HepG2 (cell line): ENCODE results near the gene POLRMT. TPM values are rescaled to one million over a fixed set of nuclear protein-coding genes. Genes with fewer than 3 reads are reported as not detected.
A peak's percentile ranks its signal among the peaks of the same experiment; 100 is the strongest.

Source experiments
- AGO2 ChIP-seq: fragments of 200-400 bp; formaldehyde crosslinking; optimal IDR thresholded peaks from 2 replicates; pipeline ENCODE3; 2017; ENCODE audit warnings: mild to moderate bottlenecking, low read depth, low read length, moderate library complexity
- ARHGAP35 ChIP-seq: sonication (generic); formaldehyde crosslinking; IDR thresholded peaks from 2 replicates; pipeline ENCODE4 v1.9.0; 2022; ENCODE audit warnings: mild to moderate bottlenecking, inconsistent platforms, moderate library complexity, missing genetic modification reagents, borderline replicate concordance
- CBFB ChIP-seq: sonication (generic); formaldehyde crosslinking; IDR thresholded peaks from 2 replicates; pipeline ENCODE4 v1.4.0; 2020; ENCODE audit warnings: missing genetic modification reagents
- CSRNP1 ChIP-seq: sonication (generic); formaldehyde crosslinking; IDR thresholded peaks from 2 replicates; pipeline ENCODE4 v1.8.1; 2023; ENCODE audit warnings: mild to moderate bottlenecking, missing genetic modification reagents
- FIP1L1 ChIP-seq: fragments of 200-400 bp; formaldehyde crosslinking; IDR thresholded peaks from 2 replicates; pipeline ENCODE4 v1.6.1; 2018; ENCODE audit warnings: low read depth, mild to moderate bottlenecking, low read length, moderate library complexity, borderline replicate concordance; ENCODE audit not compliant: insufficient read depth
- HDAC1 ChIP-seq: sonication (generic); formaldehyde crosslinking; IDR thresholded peaks from 2 replicates; pipeline ENCODE4 v1.5.1; 2020; ENCODE audit warnings: mild to moderate bottlenecking, missing genetic modification reagents
- HDAC2 ChIP-seq: sonication (generic); formaldehyde crosslinking; IDR thresholded peaks from 2 replicates; pipeline ENCODE4 v1.4.0; 2020; ENCODE audit warnings: missing genetic modification reagents
- KAT2B ChIP-seq: fragments of 150-350 bp; IDR thresholded peaks from 2 replicates; pipeline ENCODE4 v1.6.1; 2014; ENCODE audit warnings: low read depth, low read length, borderline replicate concordance
- KMT2B ChIP-seq: IDR thresholded peaks from 2 replicates; pipeline ENCODE4 v1.6.1; 2016; ENCODE audit warnings: missing genetic modification reagents, missing compliant biosample characterization
- MAX ChIP-seq: IDR thresholded peaks from 2 replicates; pipeline ENCODE4 v1.6.1; 2012; ENCODE audit warnings: inconsistent platforms
- MYPOP ChIP-seq: sonication (generic); formaldehyde crosslinking; IDR thresholded peaks from 2 replicates; pipeline ENCODE4 v1.8.1; 2023; ENCODE audit warnings: mild to moderate bottlenecking, moderate library complexity, missing genetic modification reagents
- NCOA5 ChIP-seq: sonication (generic); formaldehyde crosslinking; IDR thresholded peaks from 2 replicates; pipeline ENCODE4 v1.4.0; 2020; ENCODE audit warnings: missing genetic modification reagents
- NONO ChIP-seq, 2 experiments: fragments of 450-650 bp in 1 of 2; sonication (generic) in 1 of 2; formaldehyde crosslinking in 1 of 2; IDR thresholded peaks in 1 of 2; conservative IDR thresholded peaks in 1 of 2; 2 replicates each; pipeline versions ENCODE4 v1.6.1 to v1.8.0; 2017 to 2022; ENCODE audit warnings: mild to moderate bottlenecking in 1 of 2, missing genetic modification reagents in 1 of 2, moderate library complexity in 1 of 2
- POLR2AphosphoS5 ChIP-seq: IDR thresholded peaks from 2 replicates; pipeline ENCODE4 v1.6.1; 2012; ENCODE audit warnings: low read depth, low read length
- RAD51 ChIP-seq: fragments of 450-650 bp; IDR thresholded peaks from 2 replicates; pipeline ENCODE4 v1.6.1; 2016; ENCODE audit warnings: borderline replicate concordance
- RFXAP ChIP-seq: sonication (generic); formaldehyde crosslinking; IDR thresholded peaks from 2 replicates; pipeline ENCODE4 v1.4.0; 2020; ENCODE audit warnings: missing genetic modification reagents, borderline replicate concordance
- RXRA ChIP-seq: sonication (generic); formaldehyde crosslinking; IDR thresholded peaks from 2 replicates; pipeline ENCODE4 v1.5.1; 2020; ENCODE audit warnings: missing genetic modification reagents
- SAP130 ChIP-seq: IDR thresholded peaks from 2 replicates; pipeline ENCODE4 v1.6.1; 2016; ENCODE audit warnings: low read depth
- ZFX ChIP-seq: sonication (generic); formaldehyde crosslinking; IDR thresholded peaks from 2 replicates; pipeline ENCODE4 v1.4.0; 2020; ENCODE audit warnings: mild to moderate bottlenecking, low read depth, missing genetic modification reagents, moderate library complexity
- ZMAT3 ChIP-seq: sonication (generic); formaldehyde crosslinking; conservative IDR thresholded peaks from 2 replicates; pipeline ENCODE4 v1.7.0; 2021; ENCODE audit warnings: missing genetic modification reagents
- ZNF101 ChIP-seq: sonication (generic); formaldehyde crosslinking; IDR thresholded peaks from 2 replicates; pipeline ENCODE4 v1.4.0; 2020; ENCODE audit warnings: mild to moderate bottlenecking, low read depth, missing genetic modification reagents, borderline replicate concordance
- ZNF17 ChIP-seq: sonication (generic); formaldehyde crosslinking; IDR thresholded peaks from 2 replicates; pipeline ENCODE4 v1.5.0; 2020; ENCODE audit warnings: mild to moderate bottlenecking, missing genetic modification reagents
- ZNF460 ChIP-seq: sonication (generic); formaldehyde crosslinking; IDR thresholded peaks from 2 replicates; pipeline ENCODE4 v1.5.1; 2020; ENCODE audit warnings: missing genetic modification reagents, mild to moderate bottlenecking, borderline replicate concordance
- ZNF501 ChIP-seq: sonication (generic); formaldehyde crosslinking; IDR thresholded peaks from 2 replicates; pipeline ENCODE4 v1.5.1; 2020; ENCODE audit warnings: mild to moderate bottlenecking, moderate library complexity, missing genetic modification reagents
- ZNF704 ChIP-seq: sonication (generic); formaldehyde crosslinking; IDR thresholded peaks from 2 replicates; pipeline ENCODE4 v1.8.1; 2023; ENCODE audit warnings: mild to moderate bottlenecking, inconsistent platforms, moderate library complexity, missing genetic modification reagents, borderline replicate concordance
- ZNF709 ChIP-seq: sonication (generic); formaldehyde crosslinking; IDR thresholded peaks from 2 replicates; pipeline ENCODE4 v1.5.0; 2020; ENCODE audit warnings: mild to moderate bottlenecking, missing genetic modification reagents
- polyA plus RNA-seq, 8 experiments: library from polyadenylated mRNA; depleted of rRNA in 3 of 8; stranded (reverse) in 7 of 8; unstranded in 1 of 8; fragments of >200 nt; fragmentation: Illumina TruSeq in 4 of 8; extraction: Trizol in 4 of 8; gene quantifications; 2 replicates each; pipeline versions ENCODE4 v1.2.1 to v1.2.3, GENCODE V29; 2011 to 2016; ENCODE audit warnings: low read depth in 4 of 8, missing spikeins in 1 of 8, mixed read lengths in 1 of 8; ENCODE audit not compliant: insufficient read depth in 1 of 8
- total RNA-seq, 5 experiments: library from RNA; depleted of rRNA; stranded (reverse); fragments of >200 nt; fragmentation: Illumina TruSeq; extraction: Trizol; gene quantifications; 2 replicates each; pipeline ENCODE4 v1.2.3, GENCODE V29; 2016; ENCODE audit warnings: low read depth in 1 of 5

Gene POLRMT
- total and polyA plus RNA-seq, 2 of the 13 experiments (the other 11 are each of a cell fraction or from before 2014, with no cell fraction given), result 78.0 to 101 TPM

GRCh38 chr19:584240-585001 is 48.9 kb downstream of the POLRMT start (continued):
- peak; percentile 36; the same call in 1 of the 2 replicates for TF ChIP-seq RFXAP
- TF ChIP-seq NONO (IDR thresholded peaks at IDR 0.05), result no peak
- no peak; the same call in 1 of the 2 replicates for TF ChIP-seq NONO (CRISPR knock-in tag; conservative IDR thresholded peaks at IDR 0.05)
- 0 out of 2 replicates have a peak, but pooled peaks have one; percentile 30 for TF ChIP-seq MAX
- peak; percentile 26; the same call in 1 of the 2 replicates for TF ChIP-seq SAP130
- TF ChIP-seq NCOA5 (CRISPR knock-in tag), result peak; percentile 74
- TF ChIP-seq AGO2, result peak; percentile 100
- TF ChIP-seq ZNF704 (CRISPR knock-in tag), result no peak
- TF ChIP-seq HDAC2 (CRISPR knock-in tag), result peak; percentile 40; the same call in 1 of the 2 replicates
- TF ChIP-seq POLR2AphosphoS5, result peak; percentile 39
- TF ChIP-seq CBFB (CRISPR knock-in tag), result 0 out of 2 replicates have a peak, but pooled peaks have one; percentile 49
- peak; percentile 69; the same call in 1 of the 2 replicates for TF ChIP-seq ZNF709 (CRISPR knock-in tag)
- no peak for TF ChIP-seq FIP1L1
- TF ChIP-seq MYPOP (CRISPR knock-in tag), result peak; percentile 51; the same call in 1 of the 2 replicates
- TF ChIP-seq ZMAT3 (CRISPR knock-in tag), result peak; percentile 77; the same call in 1 of the 2 replicates
- peak; percentile 78 for TF ChIP-seq HDAC1 (CRISPR knock-in tag)
- no peak for TF ChIP-seq RAD51
- no peak for TF ChIP-seq ZNF17
- no peak for TF ChIP-seq ZNF101 (CRISPR knock-in tag)
- peak; percentile 65; the same call in 1 of the 2 replicates for TF ChIP-seq ZFX (CRISPR knock-in tag)
- no peak for TF ChIP-seq KMT2B
- peak; percentile 47 for TF ChIP-seq ARHGAP35 (CRISPR knock-in tag)
- peak; percentile 29; the same call in 1 of the 2 replicates for TF ChIP-seq ZNF460 (CRISPR knock-in tag)
- no peak; the same call in 1 of the 2 replicates for TF ChIP-seq CSRNP1 (CRISPR knock-in tag)
- no peak for TF ChIP-seq KAT2B
- peak; percentile 25; the same call in 1 of the 2 replicates for TF ChIP-seq RXRA (CRISPR knock-in tag)
- TF ChIP-seq ZNF501 (CRISPR knock-in tag), result peak; percentile 84
